ENCODE results near the gene JAG2. TPM values are rescaled to one million over a fixed set of nuclear protein-coding genes. Genes with fewer than 3 reads are reported as not detected.
A peak's percentile ranks its signal among the peaks of the same experiment; 100 is the strongest.

Gene JAG2
- 2.4 and 2.7 TPM in 2 replicates for total RNA-seq

DNA sequence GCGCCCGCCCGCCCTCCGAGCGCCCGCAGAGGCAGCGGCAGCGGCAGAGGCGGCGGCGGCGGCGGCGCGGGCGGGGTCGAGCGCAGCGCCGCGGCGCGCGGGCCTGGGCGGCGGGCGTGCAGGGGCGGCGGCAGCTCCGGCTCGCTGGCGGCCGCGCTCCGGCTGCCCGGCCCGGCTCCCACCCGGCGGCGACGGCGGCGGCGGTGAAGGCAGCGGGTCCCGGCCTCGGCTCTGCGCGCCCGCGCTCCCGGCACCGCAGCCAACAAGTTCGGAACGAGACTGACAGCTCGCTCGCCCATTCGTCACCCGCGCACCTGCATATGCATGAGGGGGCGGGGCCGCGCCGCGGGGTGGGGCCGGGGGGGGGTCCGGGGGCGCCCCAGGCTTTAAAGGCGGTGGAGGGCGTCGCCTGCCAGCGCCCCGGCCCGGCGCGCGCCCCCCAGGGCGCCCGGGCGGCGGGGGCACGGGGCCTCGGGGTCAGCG is at the start of gene JAG2:
JAG2 (minus strand) TSS at position 281 of the 483 bp plus-strand sequence. CDS start 356 bp downstream, outside the sequence.
- no peak for DNase-seq (ENCODE audit: low read depth)
- no peaks in the 10 kb centered on the region for H3K36me3 ChIP-seq (ENCODE audit: control insufficient read depth, insufficient read depth, low read length)
- peak within 1 kb of the TSS; percentile 30 for H3K4me3 ChIP-seq (ENCODE audit: low read depth, low read length)
- peaks cover 38% of the 10 kb centered on the region for H3K27me3 ChIP-seq (ENCODE audit: control insufficient read depth, insufficient read depth, low read length)
- TF ChIP-seq, protein P1, sequence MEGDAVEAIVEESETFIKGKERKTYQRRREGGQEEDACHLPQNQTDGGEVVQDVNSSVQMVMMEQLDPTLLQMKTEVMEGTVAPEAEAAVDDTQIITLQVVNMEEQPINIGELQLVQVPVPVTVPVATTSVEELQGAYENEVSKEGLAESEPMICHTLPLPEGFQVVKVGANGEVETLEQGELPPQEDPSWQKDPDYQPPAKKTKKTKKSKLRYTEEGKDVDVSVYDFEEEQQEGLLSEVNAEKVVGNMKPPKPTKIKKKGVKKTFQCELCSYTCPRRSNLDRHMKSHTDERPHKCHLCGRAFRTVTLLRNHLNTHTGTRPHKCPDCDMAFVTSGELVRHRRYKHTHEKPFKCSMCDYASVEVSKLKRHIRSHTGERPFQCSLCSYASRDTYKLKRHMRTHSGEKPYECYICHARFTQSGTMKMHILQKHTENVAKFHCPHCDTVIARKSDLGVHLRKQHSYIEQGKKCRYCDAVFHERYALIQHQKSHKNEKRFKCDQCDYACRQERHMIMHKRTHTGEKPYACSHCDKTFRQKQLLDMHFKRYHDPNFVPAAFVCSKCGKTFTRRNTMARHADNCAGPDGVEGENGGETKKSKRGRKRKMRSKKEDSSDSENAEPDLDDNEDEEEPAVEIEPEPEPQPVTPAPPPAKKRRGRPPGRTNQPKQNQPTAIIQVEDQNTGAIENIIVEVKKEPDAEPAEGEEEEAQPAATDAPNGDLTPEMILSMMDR (IDR thresholded peaks at IDR 0.05; ENCODE audit: insufficient read depth, low read length, poor library complexity, severe bottlenecking): no peak

DNA sequence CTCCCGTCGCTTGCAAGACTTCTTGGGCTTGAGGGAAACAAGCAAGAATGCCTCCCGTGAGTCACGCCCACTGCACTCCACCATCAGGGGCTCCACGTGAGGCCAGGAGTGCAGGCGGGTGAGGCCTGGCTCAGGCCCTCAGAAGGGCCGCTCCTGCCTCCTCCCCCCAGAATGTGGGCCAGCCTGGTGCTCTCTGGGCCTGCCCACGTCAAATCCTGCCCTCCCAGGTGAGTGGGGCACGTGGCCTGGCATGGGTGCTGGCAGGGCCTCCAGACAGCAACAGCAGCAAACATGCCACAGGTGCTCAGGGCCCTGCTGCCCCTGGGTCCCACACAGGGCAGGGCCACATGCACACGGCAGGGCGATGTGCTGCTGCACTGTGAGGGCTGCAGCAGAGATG is 49.2 kb upstream of the JAG2 start:
- H3K4me3 ChIP-seq (ENCODE audit: low read depth, low read length): no peak overlapping the region
- TF ChIP-seq, protein P1 (IDR thresholded peaks at IDR 0.05; ENCODE audit: insufficient read depth, low read length, poor library complexity, severe bottlenecking): no peak
- no peak for DNase-seq (ENCODE audit: low read depth)
- H3K27me3 ChIP-seq (ENCODE audit: control insufficient read depth, insufficient read depth, low read length): no peaks in the 10 kb centered on the region
- H3K36me3 ChIP-seq (ENCODE audit: control insufficient read depth, insufficient read depth, low read length): peaks cover 1% of the 10 kb centered on the region

DNA sequence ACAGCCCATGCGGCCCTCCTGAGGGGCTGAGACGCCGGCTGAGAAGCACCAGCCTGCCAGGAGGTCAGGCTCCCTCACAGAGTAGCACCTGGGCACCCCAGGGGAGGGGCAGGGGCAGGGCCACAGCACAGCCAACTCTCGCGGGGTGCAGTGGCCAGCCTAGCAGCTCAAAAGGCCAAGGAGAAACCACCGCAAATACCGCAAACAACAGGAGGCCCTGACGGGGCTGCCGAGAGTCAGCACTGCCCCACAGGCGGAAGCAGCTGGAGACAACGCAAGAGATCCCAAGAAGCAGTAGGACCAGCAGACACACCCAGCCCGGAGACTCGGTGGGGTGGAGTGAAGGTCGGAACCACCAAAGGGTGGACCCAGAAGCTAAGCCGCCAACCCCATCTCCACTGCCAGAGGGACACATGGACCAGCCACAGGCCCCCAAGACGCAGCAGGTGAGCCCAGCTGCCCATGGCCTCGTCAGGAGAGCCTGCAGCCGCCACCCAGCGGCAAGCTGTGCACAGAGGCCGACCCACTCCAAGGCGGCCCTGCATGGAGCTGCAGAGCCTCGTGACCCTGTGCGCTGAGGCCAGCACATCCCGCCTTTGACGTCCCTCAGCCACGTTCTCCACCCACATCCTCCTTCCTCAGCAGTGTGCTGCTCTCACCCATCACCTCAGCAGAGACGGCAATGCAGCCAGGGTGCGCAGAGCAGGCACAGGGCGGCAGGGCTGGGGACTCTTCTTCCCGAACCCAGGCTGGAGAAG is 48.1 kb upstream of the JAG2 start:
- DNase-seq (ENCODE audit: low read depth): no peak
- Histone ChIP-seq H3K4me3 (ENCODE audit: low read depth, low read length) (no peak overlapping the region), H3K27me3 (ENCODE audit: control insufficient read depth, insufficient read depth, low read length) (no peaks in the 10 kb centered on the region), H3K36me3 (ENCODE audit: control insufficient read depth, insufficient read depth, low read length) (peaks cover 1% of the 10 kb centered on the region)
- TF ChIP-seq, protein P1 (IDR thresholded peaks at IDR 0.05; ENCODE audit: insufficient read depth, low read length, poor library complexity, severe bottlenecking): no peak

DNA sequence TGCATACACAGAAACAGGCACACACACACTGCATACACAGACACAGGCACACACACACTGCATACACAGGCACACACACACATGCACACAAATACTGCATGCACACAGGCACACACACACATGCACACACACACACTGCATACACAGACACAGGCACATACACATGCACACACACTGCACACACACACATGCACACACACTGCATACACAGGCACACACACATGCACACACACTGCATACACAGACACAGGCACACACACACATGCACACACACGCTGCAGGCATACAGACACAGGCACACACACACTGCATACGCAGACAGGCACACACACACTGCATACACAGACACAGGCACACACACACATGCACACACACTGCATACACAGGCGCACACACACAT is 47.0 kb upstream of the JAG2 start:
- DNase-seq (ENCODE audit: low read depth): no peak
- TF ChIP-seq, protein P1 (IDR thresholded peaks at IDR 0.05; ENCODE audit: insufficient read depth, low read length, poor library complexity, severe bottlenecking): no peak
- H3K36me3 ChIP-seq (ENCODE audit: control insufficient read depth, insufficient read depth, low read length): peaks cover 1% of the 10 kb centered on the region
- no peaks in the 10 kb centered on the region for H3K27me3 ChIP-seq (ENCODE audit: control insufficient read depth, insufficient read depth, low read length)
- no peak overlapping the region for H3K4me3 ChIP-seq (ENCODE audit: low read depth, low read length)

DNA sequence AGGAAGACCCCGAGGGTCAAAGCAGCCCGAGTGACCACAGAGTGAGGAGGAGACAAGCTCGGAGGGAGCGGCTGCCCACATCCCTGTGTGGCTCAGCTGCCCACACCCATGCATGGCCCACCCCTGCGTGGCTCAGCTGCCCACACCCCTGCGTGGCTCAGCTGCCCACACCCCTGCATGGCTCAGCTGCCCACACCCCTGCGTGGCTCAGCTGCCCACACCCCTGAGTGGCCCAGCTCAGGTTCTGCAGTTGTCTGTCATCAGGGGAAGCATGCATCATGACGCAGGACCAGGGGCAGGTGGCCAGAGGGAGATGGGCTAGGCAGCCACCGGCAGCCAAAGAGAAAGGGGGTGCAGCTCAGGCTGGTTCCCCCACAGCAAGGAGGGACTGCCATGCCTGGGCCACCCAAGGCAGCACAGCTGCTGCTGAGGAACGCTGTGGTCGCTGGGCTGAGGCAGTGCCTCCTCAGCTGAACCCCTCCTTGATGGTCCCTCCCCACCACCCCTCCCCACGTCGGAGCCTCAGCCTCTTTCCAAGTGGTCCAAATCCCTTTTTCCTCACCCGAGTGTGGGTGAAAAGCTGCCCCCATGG is 45.8 kb upstream of the JAG2 start:
- TF ChIP-seq, protein P1 (IDR thresholded peaks at IDR 0.05; ENCODE audit: insufficient read depth, low read length, poor library complexity, severe bottlenecking): no peak
- no peak for DNase-seq (ENCODE audit: low read depth)

More for the DNA sequence above, 45.8 kb upstream of the JAG2 start:
- H3K27me3 ChIP-seq (ENCODE audit: control insufficient read depth, insufficient read depth, low read length): no peaks in the 10 kb centered on the region
- H3K4me3 ChIP-seq (ENCODE audit: low read depth, low read length): no peak overlapping the region
- peaks cover 1% of the 10 kb centered on the region for H3K36me3 ChIP-seq (ENCODE audit: control insufficient read depth, insufficient read depth, low read length)
